H1 (cell line): ENCODE results near the gene GPRC6A. TPM values are rescaled to one million over a fixed set of nuclear protein-coding genes. Genes with fewer than 3 reads are reported as not detected.

Experiments
- CTCF ChIA-PET: fragments of 300-600 bp; sonication (Branson Sonifier 250); formaldehyde crosslinking; loops from one replicate; lab custom pipeline; 2021; ENCODE audit not compliant: partially characterized antibody; lab: Charles Lee
- POLR2A ChIA-PET: fragments of 300-600 bp; sonication (Branson Sonifier 250); formaldehyde crosslinking; loops from one replicate; lab custom pipeline; 2021; ENCODE audit warnings: inconsistent platforms; ENCODE audit not compliant: partially characterized antibody; lab: Charles Lee
- DNase-seq, 2 experiments: peaks; one replicate each; pipeline versions ENCODE4 v3.0.0 to v3.0.0-alpha.2; 2010 to 2022; ENCODE audit warnings: low spot score in 2 of 2, low read depth in 1 of 2, mixed read lengths in 1 of 2
- FAIRE-seq: peaks from 2 replicates; lab custom pipeline; 2011; peaks lifted over from hg19 to GRCh38; lab: Jason Lieb, UNC
- H2AFZ ChIP-seq: 2 replicates; pipeline ENCODE4 v1.8.1; 2012; ENCODE audit warnings: low read length, inconsistent platforms
- H2AK5ac ChIP-seq: 2 replicates; pipeline ENCODE4 v1.6.1; 2013; ENCODE audit warnings: low read depth, low read length
- H2BK120ac ChIP-seq: replicated peaks from 2 replicates; pipeline ENCODE3; 2013; ENCODE audit warnings: low read depth, low read length, inconsistent platforms
- H2BK12ac ChIP-seq: 2 replicates; pipeline ENCODE4 v1.6.1; 2013; ENCODE audit warnings: low read depth, low read length
- H2BK15ac ChIP-seq: 2 replicates; pipeline ENCODE4 v1.6.1; 2013; ENCODE audit warnings: low read length
- H2BK20ac ChIP-seq: 2 replicates; pipeline ENCODE4 v1.6.1; 2013; ENCODE audit warnings: low read length
- H2BK5ac ChIP-seq: 2 replicates; pipeline ENCODE4 v1.6.1; 2013; ENCODE audit warnings: low read depth, low read length
- H3K14ac ChIP-seq: 2 replicates; pipeline ENCODE4 v1.6.1; 2013; ENCODE audit warnings: inconsistent platforms; ENCODE audit not compliant: insufficient read length
- H3K18ac ChIP-seq: 2 replicates; pipeline ENCODE4 v1.6.1; 2013; ENCODE audit warnings: low read length; ENCODE audit errors: extremely low read depth
- H3K23ac ChIP-seq: 2 replicates; pipeline ENCODE4 v1.6.1; 2013; ENCODE audit warnings: inconsistent platforms; ENCODE audit not compliant: insufficient read length
- H3K23me2 ChIP-seq: 2 replicates; pipeline ENCODE4 v1.6.1; 2013; ENCODE audit warnings: low read depth, low read length
- H3K27ac ChIP-seq: 2 replicates; pipeline ENCODE4 v1.6.1; 2011; ENCODE audit warnings: low read depth, low read length, inconsistent platforms
- H3K27me3 ChIP-seq, 4 experiments: replicated peaks in 1 of 4; 1 replicate in 1 of 4; 2 replicates in 3 of 4; pipeline versions ENCODE4 v1.6.1 to v1.8.1; 2011 to 2013; ENCODE audit warnings: low read length in 3 of 4, mild to moderate bottlenecking in 3 of 4, inconsistent platforms in 2 of 4, mixed read lengths in 2 of 4, moderate library complexity in 1 of 4; ENCODE audit not compliant: control insufficient read depth in 3 of 4, insufficient read depth in 3 of 4; ENCODE audit errors: extremely low read depth in 1 of 4
- H3K36me3 ChIP-seq, 4 experiments: 2 replicates each; pipeline versions ENCODE4 v1.6.1 to v1.8.1; 2011 to 2013; ENCODE audit warnings: mild to moderate bottlenecking in 4 of 4, low read length in 3 of 4, moderate library complexity in 2 of 4, control low read depth in 1 of 4, inconsistent platforms in 1 of 4; ENCODE audit not compliant: insufficient read depth in 4 of 4, control insufficient read depth in 2 of 4
- H3K4ac ChIP-seq: replicated peaks from 2 replicates; pipeline ENCODE3; 2013; ENCODE audit warnings: low read length, low read depth, mixed read lengths, inconsistent platforms; ENCODE audit not compliant: insufficient read length
- H3K4me1 ChIP-seq, 4 experiments: replicated peaks in 1 of 4; 1 replicate in 1 of 4; 2 replicates in 3 of 4; pipeline versions ENCODE4 v1.6.1 to v1.8.1; 2011 to 2013; ENCODE audit warnings: low read length in 3 of 4, inconsistent platforms in 2 of 4, mixed read lengths in 1 of 4; ENCODE audit not compliant: insufficient read depth in 4 of 4, control insufficient read depth in 3 of 4
- H3K4me2 ChIP-seq, 2 experiments: 2 replicates each; pipeline versions ENCODE4 v1.6.1 to v1.8.1; 2011 to 2013; ENCODE audit warnings: low read depth in 2 of 2, low read length in 2 of 2, control low read depth in 1 of 2, inconsistent platforms in 1 of 2, mild to moderate bottlenecking in 1 of 2; ENCODE audit not compliant: insufficient read depth in 1 of 2
- H3K4me3 ChIP-seq, 4 experiments: fragments of 200-600, 300-600 bp in 1 of 4; sonication (generic), shearing (Covaris generic), sonication (Bioruptor Twin) in 1 of 4; 2 replicates each; pipeline versions ENCODE4 v1.5.1 to v1.8.1; 2011 to 2016; ENCODE audit warnings: low read length in 4 of 4, low read depth in 3 of 4, control low read depth in 2 of 4, inconsistent platforms in 2 of 4, mild to moderate bottlenecking in 2 of 4, mixed read lengths in 1 of 4, moderate library complexity in 1 of 4; ENCODE audit not compliant: insufficient read depth in 2 of 4; ENCODE audit errors: extremely low read depth in 1 of 4
- H3K56ac ChIP-seq: replicated peaks from 2 replicates; pipeline ENCODE3; 2013; ENCODE audit warnings: low read depth, mild to moderate bottlenecking, mixed read lengths, low read length, inconsistent platforms; ENCODE audit not compliant: insufficient read length
- H3K79me1 ChIP-seq: 2 replicates; pipeline ENCODE4 v1.6.1; 2013; ENCODE audit warnings: low read depth, low read length, control low read depth
- H3K79me2 ChIP-seq, 2 experiments: 2 replicates each; pipeline versions ENCODE4 v1.6.1 to v1.8.1; 2012 to 2013; ENCODE audit warnings: low read length in 2 of 2, mild to moderate bottlenecking in 2 of 2, inconsistent platforms in 1 of 2; ENCODE audit not compliant: insufficient read depth in 2 of 2, control insufficient read depth in 1 of 2
- H3K9ac ChIP-seq, 4 experiments: replicated peaks in 1 of 4; 1 replicate in 1 of 4; 2 replicates in 3 of 4; pipeline versions ENCODE4 v1.6.1 to v1.8.1; 2011 to 2013; ENCODE audit warnings: low read depth in 3 of 4, low read length in 3 of 4, control low read depth in 2 of 4, mild to moderate bottlenecking in 2 of 4, moderate library complexity in 2 of 4, inconsistent platforms in 1 of 4; ENCODE audit errors: extremely low read depth in 1 of 4
- H3K9me3 ChIP-seq, 2 experiments: 2 replicates each; pipeline versions ENCODE4 v1.6.1 to v1.8.1; 2012 to 2013; ENCODE audit warnings: mild to moderate bottlenecking in 2 of 2, moderate library complexity in 2 of 2, control low read depth in 1 of 2, inconsistent platforms in 1 of 2, low read depth in 1 of 2, low read length in 1 of 2, mixed read lengths in 1 of 2; ENCODE audit not compliant: insufficient read depth in 2 of 2
- H4K20me1 ChIP-seq, 2 experiments: replicated peaks in 1 of 2; 2 replicates each; pipeline versions ENCODE3 to v1.8.1; 2011 to 2013; ENCODE audit warnings: inconsistent platforms in 2 of 2, low read length in 2 of 2, mild to moderate bottlenecking in 1 of 2; ENCODE audit not compliant: insufficient read depth in 2 of 2, control insufficient read depth in 1 of 2
- H4K5ac ChIP-seq: 2 replicates; pipeline ENCODE4 v1.6.1; 2013; ENCODE audit warnings: low read length, low read depth, mixed read lengths, inconsistent platforms; ENCODE audit not compliant: insufficient read length
- H4K8ac ChIP-seq: 2 replicates; pipeline ENCODE4 v1.8.0; 2013; ENCODE audit warnings: mild to moderate bottlenecking, moderate library complexity, low read length, inconsistent platforms; ENCODE audit not compliant: insufficient read depth; ENCODE audit errors: extremely low read depth
- H4K91ac ChIP-seq: replicated peaks from 2 replicates; pipeline ENCODE3; 2013; ENCODE audit warnings: low read length, mixed read lengths, inconsistent platforms; ENCODE audit not compliant: insufficient read length
- BCL11A ChIP-seq, 2 experiments: IDR thresholded peaks; one replicate each; pipeline ENCODE4 v1.6.1; 2011; ENCODE audit warnings: low read depth in 2 of 2, low read length in 2 of 2, mild to moderate bottlenecking in 2 of 2
- HDAC2 ChIP-seq, 2 experiments: fragments of 300-600 bp in 1 of 2; sonication (generic) in 1 of 2; IDR thresholded peaks; 2 replicates each; pipeline ENCODE4 v1.6.1; 2011 to 2012; ENCODE audit warnings: low read depth in 2 of 2, low read length in 2 of 2, mild to moderate bottlenecking in 2 of 2, moderate library complexity in 2 of 2, borderline replicate concordance in 1 of 2, inconsistent platforms in 1 of 2
- KDM1A ChIP-seq: fragments of 200-600, 300-600 bp; sonication (generic); IDR thresholded peaks from 2 replicates; pipeline ENCODE4 v1.7.1; 2016; ENCODE audit warnings: mild to moderate bottlenecking, low read length, borderline replicate concordance
- polyA plus RNA-seq, 7 experiments: library from polyadenylated mRNA; depleted of rRNA in 3 of 7; stranded (reverse) in 5 of 7; unstranded in 2 of 7; fragments of >200 nt in 5 of 7; fragments of 200-250 nt in 2 of 7; gene quantifications; 1 replicate in 5 of 7; 2 replicates in 1 of 7; 4 replicates in 1 of 7; pipeline versions ENCODE4 v1.2.1 to v1.2.3, GENCODE V29; 2011 to 2013; ENCODE audit warnings: missing spikeins in 2 of 7, mixed read lengths in 2 of 7
- total RNA-seq: library from RNA; stranded (reverse); fragmentation: NEBNext Ultra II Directional; extraction: Animal tissue kit (Norgen Biotek cat#: 25700); gene quantifications from 2 replicates; pipeline ENCODE4 v1.2.1, GENCODE V29; 2021

The GPRC6A gene
- total and polyA plus RNA-seq, 2 of the 8 experiments (the other 6 are each of a cell fraction or from before 2014, with no cell fraction given): 0.09 to 0.22 TPM

DNA sequence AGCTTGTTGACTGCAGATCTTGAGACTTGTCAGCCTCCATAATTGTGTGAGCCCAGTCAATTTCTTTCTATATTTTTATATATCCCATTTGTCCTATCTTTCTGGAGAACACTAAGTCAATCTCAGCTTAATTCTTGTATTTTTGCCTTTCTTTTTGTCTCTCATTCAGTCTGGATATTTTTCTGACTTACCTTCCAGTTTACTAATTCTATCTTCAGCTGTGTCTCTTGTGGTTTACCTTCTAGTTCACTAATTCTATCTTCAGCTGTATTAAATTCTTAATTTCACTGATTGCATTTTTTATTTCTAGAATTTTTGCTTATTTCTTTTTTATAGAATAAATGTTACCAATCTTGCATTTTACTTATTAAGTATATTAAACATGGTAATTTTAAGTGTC is 30.4 kb upstream of the GPRC6A start:
- Histone ChIP-seq H2BK20ac (no peak overlapping the region), H3K23ac (no peak overlapping the region), H3K9ac (no peak overlapping the region), H3K23me2 (no peaks in the 10 kb centered on the region), H3K14ac (no peak overlapping the region), H2BK12ac (no peak overlapping the region), H4K5ac (no peak overlapping the region), H2BK5ac (no peak overlapping the region), H3K27me3 (no peaks in the 10 kb centered on the region), H2BK120ac (no peak overlapping the region), H2BK15ac (no peak overlapping the region), H3K9me3 (peaks cover 6 to 16% of the 10 kb centered on the region in 2 experiments; a peak in 3 of 4 replicates), H3K36me3 (no peaks in the 10 kb centered on the region), H2AFZ (no peak overlapping the region), H2AK5ac (no peak overlapping the region), H4K91ac (no peak overlapping the region), H3K4me3 (no peak overlapping the region), H3K27ac (no peak overlapping the region), H4K20me1 (no peaks in the 10 kb centered on the region), H4K8ac (no peak overlapping the region), H3K4ac (no peak overlapping the region), H3K18ac (no peak overlapping the region), H3K79me1 (no peaks in the 10 kb centered on the region), H3K4me1 (no peaks in the 10 kb centered on the region), H3K79me2 (no peaks in the 10 kb centered on the region), H3K4me2 (no peak overlapping the region), H3K56ac (no peak overlapping the region)
- no peak for TF ChIP-seq BCL11A (IDR thresholded peaks at IDR 0.05; ENCODE audit: low read depth in 2 of 2, low read length in 2 of 2)
- peak; percentile 93 for TF ChIP-seq KDM1A
- TF ChIP-seq HDAC2 (IDR thresholded peaks at IDR 0.05; ENCODE audit: borderline replicate concordance in 1 of 2, low read depth in 2 of 2, low read length in 2 of 2): peak in 1 of 2 experiments; percentile 91; a peak in 1 of 4 replicates
- ChIA-PET POLR2A (no interaction called here), CTCF (interaction anchor here (0.5 to 1.6 kb wide), 3 partner anchors 11 to 110 kb away, joined by 3 to 5 read pairs (median 5); no protein-coding TSS in a partner anchor)
- no peak for DNase-seq
- no peak for FAIRE-seq
